GM12878 (cell line): Measurements from ENCODE around the gene DSTYK. TPM values are rescaled to one million over a fixed set of nuclear protein-coding genes. Genes with fewer than 3 reads are reported as not detected.

Experiments
- ATAC-seq: fragments of 200-7000 bp; cut with Tn5 transposase; 3 replicates; pipeline ENCODE4 v1.9.1; 2020; ENCODE audit warnings: mild to moderate bottlenecking, moderate library complexity
- BruUV-seq: library from RNA; stranded (reverse); fragments of 400-500 nt; replicated peaks from 2 replicates; lab custom pipeline; 2021; lab: Mats Ljungman, UMichigan
- CTCF ChIA-PET: fragments of 300-600 bp; sonication (Branson Sonifier 250); formaldehyde crosslinking; extraction: SDS; loops from one replicate; lab custom pipeline; 2021; ENCODE audit warnings: inconsistent platforms; lab: Yijun Ruan, JAX
- POLR2A ChIA-PET: fragments of 350-600 bp; formaldehyde crosslinking; extraction: SDS; loops from one replicate; lab custom pipeline; 2021; ENCODE audit warnings: inconsistent platforms; lab: Charles Lee
- RAD21 ChIA-PET: fragments of 300-600 bp; sonication (Branson Sonifier 250); formaldehyde crosslinking; loops from one replicate; lab custom pipeline; 2023; ENCODE audit warnings: antibody characterized with exemption; ENCODE audit not compliant: unreplicated experiment; lab: Charles Lee
- SMC1A ChIA-PET: fragments of 300-600 bp; sonication (Branson Sonifier 250); formaldehyde crosslinking; loops from one replicate; lab custom pipeline; 2023; ENCODE audit not compliant: unreplicated experiment, uncharacterized antibody; lab: Charles Lee
- DNase-seq: peaks from one replicate; pipeline ENCODE4 v3.0.0-alpha.2; 2011; ENCODE audit warnings: low read depth, low spot score
- FAIRE-seq: peaks from 3 replicates; lab custom pipeline; 2011; peaks lifted over from hg19 to GRCh38; lab: Jason Lieb, UNC
- H2AFZ ChIP-seq: 2 replicates; pipeline ENCODE4 v1.6.0; 2011; ENCODE audit warnings: low read depth, low read length, control low read depth; ENCODE audit not compliant: control insufficient read depth
- H3K27ac ChIP-seq: 2 replicates; pipeline ENCODE4 v1.5.1; 2011; ENCODE audit warnings: control low read depth; ENCODE audit not compliant: control insufficient read depth, insufficient read depth
- H3K27me3 ChIP-seq, 2 experiments: replicated peaks in 1 of 2; 2 replicates each; pipeline versions ENCODE4 v1.6.0 to v1.6.1; 2011; ENCODE audit warnings: low read length in 1 of 2; ENCODE audit not compliant: control insufficient read depth in 2 of 2, insufficient read depth in 2 of 2
- H3K36me3 ChIP-seq, 2 experiments: 2 replicates each; pipeline ENCODE4 v1.5.1; 2011; ENCODE audit warnings: low read length in 1 of 2; ENCODE audit not compliant: control insufficient read depth in 2 of 2, insufficient read depth in 2 of 2
- H3K4me1 ChIP-seq: 2 replicates; pipeline ENCODE4 v1.6.1; 2011; ENCODE audit warnings: mild to moderate bottlenecking, low read length, moderate library complexity, mixed read lengths; ENCODE audit not compliant: control insufficient read depth, insufficient read depth
- H3K4me2 ChIP-seq: 2 replicates; pipeline ENCODE4 v1.6.0; 2011; ENCODE audit warnings: control low read depth; ENCODE audit not compliant: control insufficient read depth, insufficient read depth
- H3K4me3 ChIP-seq: fragments of 200-600 bp; sonication (generic); 2 replicates; pipeline ENCODE4 v1.5.1; 2016
- H3K79me2 ChIP-seq: 2 replicates; pipeline ENCODE4 v1.6.0; 2011; ENCODE audit warnings: low read length; ENCODE audit not compliant: control insufficient read depth, insufficient read depth
- H3K9ac ChIP-seq: 2 replicates; pipeline ENCODE4 v1.8.0; 2011; ENCODE audit warnings: low read length, control low read depth, mixed read lengths; ENCODE audit not compliant: control insufficient read depth, insufficient read depth
- H3K9me3 ChIP-seq: replicated peaks from 3 replicates; pipeline ENCODE4 v1.5.1; 2011; ENCODE audit warnings: mild to moderate bottlenecking, low read length; ENCODE audit not compliant: control insufficient read depth, insufficient read depth
- H4K20me1 ChIP-seq: 2 replicates; pipeline ENCODE4 v1.6.0; 2011; ENCODE audit not compliant: control insufficient read depth, insufficient read depth
- BHLHE40 ChIP-seq, 2 experiments: fragments of 450-650 bp in 1 of 2; IDR thresholded peaks; 2 replicates each; pipeline ENCODE4 v1.6.1; 2011 to 2017; ENCODE audit warnings: low read depth in 2 of 2, borderline replicate concordance in 1 of 2, improper control_type of control experiment in 1 of 2, low read length in 1 of 2, mild to moderate bottlenecking in 1 of 2
- E4F1 ChIP-seq: fragments of 450-650 bp; IDR thresholded peaks from 2 replicates; pipeline ENCODE4 v1.6.1; 2018; ENCODE audit warnings: borderline replicate concordance, mild to moderate bottlenecking; ENCODE audit not compliant: partially characterized antibody
- IRF4 ChIP-seq: IDR thresholded peaks from 2 replicates; pipeline ENCODE4 v1.6.1; 2011; ENCODE audit warnings: low read depth, low read length
- MEF2A ChIP-seq: IDR thresholded peaks from 2 replicates; pipeline ENCODE4 v1.6.1; 2011; ENCODE audit warnings: low read depth, mild to moderate bottlenecking, low read length, moderate library complexity; ENCODE audit not compliant: insufficient read depth
- MEF2B ChIP-seq: fragments of 450-650 bp; IDR thresholded peaks from 2 replicates; pipeline ENCODE4 v1.6.1; 2018; ENCODE audit warnings: mild to moderate bottlenecking, moderate library complexity; ENCODE audit not compliant: partially characterized antibody, poor library complexity, severe bottlenecking
- MTA2 ChIP-seq: fragments of 450-650 bp; IDR thresholded peaks from 2 replicates; pipeline ENCODE4 v1.6.1; 2016; ENCODE audit warnings: low read depth, mild to moderate bottlenecking, moderate library complexity
- MXI1 ChIP-seq: fragments of 150-350 bp; IDR thresholded peaks from 2 replicates; pipeline ENCODE4 v1.6.1; 2011; ENCODE audit warnings: low read depth, mild to moderate bottlenecking, inconsistent platforms, low read length, improper control_type of control experiment
- SREBF1 ChIP-seq: IDR thresholded peaks from 2 replicates; pipeline ENCODE4 v1.6.1; 2012; ENCODE audit warnings: mild to moderate bottlenecking, low read length
- SUPT20H ChIP-seq: IDR thresholded peaks from 2 replicates; pipeline ENCODE4 v1.6.1; 2011; ENCODE audit warnings: low read depth, mild to moderate bottlenecking, low read length, moderate library complexity, borderline replicate concordance; ENCODE audit not compliant: control insufficient read depth
- ZNF384 ChIP-seq: IDR thresholded peaks from 2 replicates; pipeline ENCODE4 v1.6.1; 2012; ENCODE audit warnings: low read depth, mild to moderate bottlenecking, low read length, improper control_type of control experiment, borderline replicate concordance
- WGBS: methylation state at CpG from one replicate; pipeline ENCODE4 v1.1.6; 2016; ENCODE audit warnings: low lambda C conversion rate; ENCODE audit not compliant: insufficient replicate concordance, insufficient coverage; ENCODE audit errors: missing lambda C conversion rate; 5-methylcytosine and 5-hydroxymethylcytosine counted together
- in situ Hi-C: fragments of 300-500 bp; cut with MboI; formaldehyde crosslinking; loops from 9 replicates; pipeline ENCODE4 v1.14.3; 2018; ENCODE audit warnings: mixed read lengths
- intact Hi-C: fragments of 100-400 bp; cut with micrococcal nuclease; formaldehyde crosslinking; loops from one replicate; pipeline ENCODE4 v1.14.2; 2022; ENCODE audit not compliant: unreplicated experiment
- polyA plus RNA-seq, 11 experiments: library from polyadenylated mRNA; depleted of rRNA in 4 of 11; unstranded in 6 of 11; stranded (reverse) in 5 of 11; fragments of >200 nt; fragmentation: Nextera tagmentation in 4 of 11; fragmentation: Illumina TruSeq in 1 of 11; extraction: Ambion mirVana in 4 of 11; extraction: Trizol in 1 of 11; gene quantifications; 1 replicate in 1 of 11; 2 replicates in 10 of 11; pipeline versions ENCODE4 v1.2.1 to v1.2.3, GENCODE V29; 2011 to 2016; ENCODE audit warnings: inconsistent platforms in 2 of 11, missing spikeins in 2 of 11, low read depth in 1 of 11
- total RNA-seq, 4 experiments: library from RNA; depleted of rRNA in 3 of 4; stranded (reverse); fragments of >200 nt in 3 of 4; fragmentation: Illumina TruSeq in 1 of 4; extraction: Trizol in 1 of 4; gene quantifications; 2 replicates each; pipeline versions ENCODE4 v1.2.1 to v1.2.3, GENCODE V29; 2013 to 2021

Gene DSTYK
- total and polyA plus RNA-seq, 10 of the 15 experiments (the other 5 are each of a cell fraction or from before 2014, with no cell fraction given): 2.7 to 5.5 (median 3.6) TPM

GRCh38 chr1:205150651-205151428 is 60.7 kb downstream of the DSTYK start:
- no peaks in the 10 kb centered on the region; a peak in 1 of 4 replicates for H3K36me3 ChIP-seq
- RAD21 ChIA-PET: interaction anchor here (1.0 kb wide), 1 partner anchor 10 kb away, joined by 5 read pairs; no protein-coding TSS in a partner anchor

More at GRCh38 chr1:205150651-205151428, 60.7 kb downstream of the DSTYK start:
- CTCF ChIA-PET: interaction anchor here (0.6 to 1.8 kb wide), 9 partner anchors 8 to 498 kb away, joined by 3 to 12 read pairs (median 3); no protein-coding TSS in a partner anchor
- no peak overlapping the region for H3K4me2 ChIP-seq
- H4K20me1 ChIP-seq: no peaks in the 10 kb centered on the region
- no TSS peak for BruUV-seq
- ATAC-seq (no peak), DNase-seq (no peak), FAIRE-seq (no peak)
- H3K27me3 ChIP-seq: no peaks in the 10 kb centered on the region
- in situ Hi-C loops (no loop called here), intact Hi-C loops (no loop called here)
- no peak overlapping the region for H2AFZ ChIP-seq
- TF ChIP-seq MTA2: no peak
- TF ChIP-seq MEF2A: no peak
- TF ChIP-seq MXI1: no peak
- no peak for TF ChIP-seq SUPT20H
- no peak for TF ChIP-seq MEF2B
- TF ChIP-seq ZNF384: no peak
- no peak for TF ChIP-seq IRF4
- no peak for TF ChIP-seq BHLHE40 (IDR thresholded peaks at IDR 0.05; ENCODE audit: borderline replicate concordance in 1 of 2, low read depth in 2 of 2, low read length in 1 of 2)
- no peak for TF ChIP-seq E4F1
- TF ChIP-seq SREBF1: no peak
- peaks cover 2% of the 10 kb centered on the region; the same call in 1 of the 3 replicates for H3K9me3 ChIP-seq
- WGBS: 90% methylated on average over 5 of the region's 5 CpGs
- no peak overlapping the region for H3K9ac ChIP-seq
- POLR2A ChIA-PET: interaction anchor here (1.8 kb wide), 1 partner anchor 28 kb away, joined by 5 read pairs; no protein-coding TSS in a partner anchor
- H3K79me2 ChIP-seq: no peaks in the 10 kb centered on the region
- H3K27ac ChIP-seq: no peak overlapping the region
- H3K4me3 ChIP-seq: no peak overlapping the region
- H3K4me1 ChIP-seq: no peaks in the 10 kb centered on the region
- SMC1A ChIA-PET: interaction anchor here (0.9 to 1.6 kb wide), 2 partner anchors 9 to 47 kb away, joined by 3 to 5 read pairs; no protein-coding TSS in a partner anchor
